ENCODE results near the gene LPP.

Gene LPP

DNA sequence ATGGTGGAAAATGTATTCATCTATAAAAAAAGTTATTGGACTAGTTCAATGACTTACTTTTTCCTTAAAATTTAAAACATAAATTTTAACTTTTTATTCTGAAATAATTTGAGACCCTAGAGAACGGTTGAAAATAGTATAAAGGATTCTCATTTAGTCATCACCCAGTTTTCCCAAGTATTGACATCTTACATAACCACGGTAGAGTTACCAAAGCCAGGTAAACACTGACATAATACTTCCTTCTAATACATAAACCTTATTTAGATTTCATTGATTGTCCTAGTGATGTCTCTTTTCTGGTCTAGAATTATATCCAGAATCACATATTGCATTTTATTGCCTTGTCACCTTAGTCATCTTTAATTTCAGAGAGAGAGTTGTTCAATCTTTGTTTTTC is 319.1 kb downstream of the LPP start:
- TF ChIP-seq TAF1 (IDR thresholded peaks at IDR 0.05; ENCODE audit: borderline replicate concordance, insufficient read depth, low read length) (no peak), FOXP2 (optimal IDR thresholded peaks at IDR 0.05; ENCODE audit: borderline replicate concordance, extremely low read depth, extremely low read length, insufficient read depth) (no peak), POLR2AphosphoS5 (IDR thresholded peaks at IDR 0.05; ENCODE audit: low read depth, low read length) (no peak), SIN3A (IDR thresholded peaks at IDR 0.05; ENCODE audit: borderline replicate concordance, insufficient read depth, low read length) (no peak)
- TF ChIP-seq, protein P1, sequence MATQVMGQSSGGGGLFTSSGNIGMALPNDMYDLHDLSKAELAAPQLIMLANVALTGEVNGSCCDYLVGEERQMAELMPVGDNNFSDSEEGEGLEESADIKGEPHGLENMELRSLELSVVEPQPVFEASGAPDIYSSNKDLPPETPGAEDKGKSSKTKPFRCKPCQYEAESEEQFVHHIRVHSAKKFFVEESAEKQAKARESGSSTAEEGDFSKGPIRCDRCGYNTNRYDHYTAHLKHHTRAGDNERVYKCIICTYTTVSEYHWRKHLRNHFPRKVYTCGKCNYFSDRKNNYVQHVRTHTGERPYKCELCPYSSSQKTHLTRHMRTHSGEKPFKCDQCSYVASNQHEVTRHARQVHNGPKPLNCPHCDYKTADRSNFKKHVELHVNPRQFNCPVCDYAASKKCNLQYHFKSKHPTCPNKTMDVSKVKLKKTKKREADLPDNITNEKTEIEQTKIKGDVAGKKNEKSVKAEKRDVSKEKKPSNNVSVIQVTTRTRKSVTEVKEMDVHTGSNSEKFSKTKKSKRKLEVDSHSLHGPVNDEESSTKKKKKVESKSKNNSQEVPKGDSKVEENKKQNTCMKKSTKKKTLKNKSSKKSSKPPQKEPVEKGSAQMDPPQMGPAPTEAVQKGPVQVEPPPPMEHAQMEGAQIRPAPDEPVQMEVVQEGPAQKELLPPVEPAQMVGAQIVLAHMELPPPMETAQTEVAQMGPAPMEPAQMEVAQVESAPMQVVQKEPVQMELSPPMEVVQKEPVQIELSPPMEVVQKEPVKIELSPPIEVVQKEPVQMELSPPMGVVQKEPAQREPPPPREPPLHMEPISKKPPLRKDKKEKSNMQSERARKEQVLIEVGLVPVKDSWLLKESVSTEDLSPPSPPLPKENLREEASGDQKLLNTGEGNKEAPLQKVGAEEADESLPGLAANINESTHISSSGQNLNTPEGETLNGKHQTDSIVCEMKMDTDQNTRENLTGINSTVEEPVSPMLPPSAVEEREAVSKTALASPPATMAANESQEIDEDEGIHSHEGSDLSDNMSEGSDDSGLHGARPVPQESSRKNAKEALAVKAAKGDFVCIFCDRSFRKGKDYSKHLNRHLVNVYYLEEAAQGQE (IDR thresholded peaks at IDR 0.05; ENCODE audit: insufficient read depth in 1 of 2, low read depth in 2 of 2, low read length in 2 of 2), result no peak

- TF ChIP-seq FOXP2 (optimal IDR thresholded peaks at IDR 0.05; ENCODE audit: borderline replicate concordance, extremely low read depth, extremely low read length, insufficient read depth), result no peak
- TF ChIP-seq TAF1 (IDR thresholded peaks at IDR 0.05; ENCODE audit: borderline replicate concordance, insufficient read depth, low read length), result no peak
- TF ChIP-seq SIN3A (IDR thresholded peaks at IDR 0.05; ENCODE audit: borderline replicate concordance, insufficient read depth, low read length), result no peak
- TF ChIP-seq POLR2AphosphoS5 (IDR thresholded peaks at IDR 0.05; ENCODE audit: low read depth, low read length), result no peak
- TF ChIP-seq, protein P1 (IDR thresholded peaks at IDR 0.05; ENCODE audit: insufficient read depth in 1 of 2, low read depth in 2 of 2, low read length in 2 of 2), result no peak
These were observed 319.8 kb downstream of the LPP start for GRCh38 chr3:188473591-188474288.

DNA sequence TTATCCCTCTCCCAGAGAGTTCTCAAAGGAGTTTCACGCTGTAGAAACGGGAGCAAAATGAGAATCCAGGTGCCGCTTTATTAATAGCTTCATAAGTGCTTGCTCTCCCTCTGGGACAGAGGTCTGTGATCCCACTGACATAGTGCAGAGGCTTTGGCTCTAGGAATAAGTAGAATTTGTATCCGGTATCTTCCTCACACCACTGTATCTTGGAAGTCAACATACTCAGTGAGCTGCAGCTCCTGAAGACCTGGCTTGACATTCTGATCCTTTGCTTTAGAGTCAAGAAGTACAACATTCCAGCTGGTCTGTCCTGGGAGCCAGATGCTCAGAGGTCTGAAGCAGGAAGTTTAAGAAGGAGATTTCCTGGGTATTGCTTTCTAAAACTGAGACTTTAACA is 323.0 kb downstream of the LPP start:
- no peak for TF ChIP-seq POLR2AphosphoS5 (IDR thresholded peaks at IDR 0.05; ENCODE audit: low read depth, low read length)
- TF ChIP-seq TAF1 (IDR thresholded peaks at IDR 0.05; ENCODE audit: borderline replicate concordance, insufficient read depth, low read length), result no peak
- TF ChIP-seq, protein P1 (IDR thresholded peaks at IDR 0.05; ENCODE audit: insufficient read depth in 1 of 2, low read depth in 2 of 2, low read length in 2 of 2), result no peak
- no peak for TF ChIP-seq FOXP2 (optimal IDR thresholded peaks at IDR 0.05; ENCODE audit: borderline replicate concordance, extremely low read depth, extremely low read length, insufficient read depth)
- no peak for TF ChIP-seq SIN3A (IDR thresholded peaks at IDR 0.05; ENCODE audit: borderline replicate concordance, insufficient read depth, low read length)

GRCh38 chr3:188480011-188480410 is 326.1 kb downstream of the LPP start:
- no peak for TF ChIP-seq FOXP2 (optimal IDR thresholded peaks at IDR 0.05; ENCODE audit: borderline replicate concordance, extremely low read depth, extremely low read length, insufficient read depth)
- TF ChIP-seq POLR2AphosphoS5 (IDR thresholded peaks at IDR 0.05; ENCODE audit: low read depth, low read length), result no peak
- no peak for TF ChIP-seq SIN3A (IDR thresholded peaks at IDR 0.05; ENCODE audit: borderline replicate concordance, insufficient read depth, low read length)
- TF ChIP-seq, protein P1 (IDR thresholded peaks at IDR 0.05; ENCODE audit: insufficient read depth in 1 of 2, low read depth in 2 of 2, low read length in 2 of 2), result no peak
- TF ChIP-seq TAF1 (IDR thresholded peaks at IDR 0.05; ENCODE audit: borderline replicate concordance, insufficient read depth, low read length), result no peak
